HG02759 (cell line): ENCODE measurements around the gene TOMM7.
"Not testable (repeated sequence)": the region's sequence is repeated elsewhere in the genome, so short reads cannot be mapped to it uniquely, and the experiment has no call there.

Source experiments
- ATAC-seq: cut with Tn5 transposase; IDR thresholded peaks from one replicate; pipeline ENCODE4 v1.9.1; 2021; ENCODE audit warnings: mild to moderate bottlenecking, moderate library complexity; ENCODE audit not compliant: unreplicated experiment

TOMM7 gene

GRCh38 chr7:22854158-22855048 lies 31.8 kb upstream of the TOMM7 start:
- peak; percentile 90 for ATAC-seq

GRCh38 chr7:22853674-22854157 lies 31.1 kb upstream of the TOMM7 start:
- peak; percentile 37 for ATAC-seq

GRCh38 chr7:22853138-22853537 lies 30.5 kb upstream of the TOMM7 start:
- no peak for ATAC-seq

GRCh38 chr7:22851145-22851544 lies 28.5 kb upstream of the TOMM7 start:
- no peak for ATAC-seq

GRCh38 chr7:22850394-22850793 lies 27.7 kb upstream of the TOMM7 start:
- not testable (repeated sequence) for ATAC-seq

- ATAC-seq = no peak
Measured at GRCh38 chr7:22849662-22850061, 27.0 kb upstream of the TOMM7 start.

GRCh38 chr7:22849172-22849571 lies 26.5 kb upstream of the TOMM7 start:
- ATAC-seq = no peak

- no peak for ATAC-seq
Measured at GRCh38 chr7:22846961-22847360, 24.3 kb upstream of the TOMM7 start.

- no peak for ATAC-seq
Measured at GRCh38 chr7:22845221-22845834, 22.7 kb upstream of the TOMM7 start.

- no peak for ATAC-seq
Measured at GRCh38 chr7:22843681-22844309, 21.1 kb upstream of the TOMM7 start.

- no peak for ATAC-seq
Measured at GRCh38 chr7:22842973-22843372, 20.3 kb upstream of the TOMM7 start.

GRCh38 chr7:22842383-22842941 lies 19.8 kb upstream of the TOMM7 start:
- ATAC-seq = no peak

GRCh38 chr7:22841954-22842353 lies 19.3 kb upstream of the TOMM7 start:
- no peak for ATAC-seq

- no peak for ATAC-seq
Measured at GRCh38 chr7:22837308-22837707, 14.7 kb upstream of the TOMM7 start.

GRCh38 chr7:22836506-22836905 lies 13.9 kb upstream of the TOMM7 start:
- ATAC-seq = not testable (repeated sequence)

- ATAC-seq = no peak
Measured at GRCh38 chr7:22833957-22834356, 11.3 kb upstream of the TOMM7 start.

- no peak for ATAC-seq
Measured at GRCh38 chr7:22833113-22833855, 10.6 kb upstream of the TOMM7 start.

GRCh38 chr7:22832401-22832800 lies 9.8 kb upstream of the TOMM7 start:
- no peak for ATAC-seq

GRCh38 chr7:22831602-22832305 lies 9.1 kb upstream of the TOMM7 start:
- no peak for ATAC-seq

GRCh38 chr7:22827563-22827962 lies 4.9 kb upstream of the TOMM7 start:
- ATAC-seq = no peak
